WTC11 (cell line): ENCODE results near the gene TKFC. TPM values are rescaled to one million over a fixed set of nuclear protein-coding genes. Genes with fewer than 3 reads are reported as not detected.

Experiments
- ATAC-seq: fragments of 200-7000 bp; cut with Tn5 transposase; 2 replicates; pipeline ENCODE4 v1.10.0; 2021; ENCODE audit warnings: mild to moderate bottlenecking, moderate library complexity
- CTCF ChIA-PET: fragments of 300-600 bp; sonication (Branson Sonifier 250); formaldehyde crosslinking; loops from one replicate; lab custom pipeline; 2021; ENCODE audit warnings: antibody characterized with exemption; lab: Charles Lee
- POLR2A ChIA-PET: fragments of 350-600 bp; sonication (Branson Sonifier 250); formaldehyde crosslinking; loops from one replicate; lab custom pipeline; 2021; ENCODE audit warnings: antibody characterized with exemption; lab: Charles Lee
- DNase-seq: peaks from one replicate; pipeline ENCODE4 v3.0.0; 2021; ENCODE audit warnings: low spot score
- H3K27ac Mint-ChIP-seq: 2 replicates; pipeline ENCODE4 v1.8.0; 2021; ENCODE audit warnings: mixed read lengths
- H3K27me3 Mint-ChIP-seq: 2 replicates; pipeline ENCODE4 v1.8.0; 2021; ENCODE audit warnings: low read depth, mild to moderate bottlenecking, moderate library complexity, mixed read lengths
- H3K36me3 Mint-ChIP-seq: 2 replicates; pipeline ENCODE4 v1.8.0; 2021; ENCODE audit warnings: mixed read lengths
- H3K4me1 Mint-ChIP-seq: 2 replicates; pipeline ENCODE4 v1.8.0; 2022; ENCODE audit warnings: mixed read lengths
- H3K4me3 Mint-ChIP-seq: 2 replicates; pipeline ENCODE4 v1.8.0; 2021; ENCODE audit warnings: mild to moderate bottlenecking, moderate library complexity, mixed read lengths
- H3K9me3 Mint-ChIP-seq: 2 replicates; pipeline ENCODE4 v1.8.0; 2021; ENCODE audit warnings: mixed read lengths
- ESRRA ChIP-seq: sonication (generic); formaldehyde crosslinking; IDR thresholded peaks from 2 replicates; pipeline ENCODE4 v1.8.1; 2022; ENCODE audit warnings: mild to moderate bottlenecking, missing genetic modification reagents, borderline replicate concordance
- GTF2I ChIP-seq: fragments of 250-450 bp; sonication (Bioruptor Pico); conservative IDR thresholded peaks from 2 replicates; pipeline ENCODE4 v1.4.0; 2021; ENCODE audit warnings: mild to moderate bottlenecking
- MYBL2 ChIP-seq: sonication (generic); formaldehyde crosslinking; IDR thresholded peaks from 2 replicates; pipeline ENCODE4 v1.8.1; 2023; ENCODE audit warnings: mild to moderate bottlenecking, moderate library complexity, missing genetic modification reagents
- NFATC4 ChIP-seq: fragments of 250-450 bp; sonication (Bioruptor Pico); IDR thresholded peaks from 2 replicates; pipeline ENCODE4 v1.9.0; 2021; ENCODE audit warnings: mild to moderate bottlenecking
- NFYB ChIP-seq: sonication (generic); formaldehyde crosslinking; conservative IDR thresholded peaks from 2 replicates; pipeline ENCODE4 v1.8.0; 2022; ENCODE audit warnings: low read depth, missing genetic modification reagents
- NR2C2 ChIP-seq: sonication (generic); formaldehyde crosslinking; IDR thresholded peaks from 2 replicates; pipeline ENCODE4 v1.8.0; 2022; ENCODE audit warnings: mild to moderate bottlenecking, missing genetic modification reagents
- NR3C1 ChIP-seq: sonication (generic); formaldehyde crosslinking; conservative IDR thresholded peaks from 2 replicates; pipeline ENCODE4 v1.8.1; 2023; ENCODE audit warnings: low read depth, mild to moderate bottlenecking, missing genetic modification reagents
- PRRX2 ChIP-seq: fragments of 250-450 bp; sonication (Bioruptor Pico); IDR thresholded peaks from 2 replicates; pipeline ENCODE4 v1.8.0; 2021; ENCODE audit warnings: mild to moderate bottlenecking
- TCF7 ChIP-seq: sonication (generic); formaldehyde crosslinking; IDR thresholded peaks from 2 replicates; pipeline ENCODE4 v1.8.0; 2022; ENCODE audit warnings: mild to moderate bottlenecking, low read depth, missing genetic modification reagents, moderate library complexity
- TEAD4 ChIP-seq: sonication (generic); formaldehyde crosslinking; IDR thresholded peaks from 2 replicates; pipeline ENCODE4 v1.8.0; 2022; ENCODE audit warnings: mild to moderate bottlenecking, missing genetic modification reagents
- ZNF121 ChIP-seq: sonication (generic); formaldehyde crosslinking; IDR thresholded peaks from 2 replicates; pipeline ENCODE4 v1.8.0; 2023; ENCODE audit warnings: missing genetic modification reagents
- ZNF317 ChIP-seq: sonication (generic); formaldehyde crosslinking; IDR thresholded peaks from 2 replicates; pipeline ENCODE4 v1.8.1; 2023; ENCODE audit warnings: low read depth, mild to moderate bottlenecking, moderate library complexity, missing genetic modification reagents, borderline replicate concordance
- ZNF396 ChIP-seq: fragments of 250-450 bp; sonication (Bioruptor Pico); IDR thresholded peaks from 2 replicates; pipeline ENCODE4 v1.8.0; 2021; ENCODE audit warnings: mild to moderate bottlenecking, moderate library complexity, borderline replicate concordance
- total RNA-seq: library from RNA; stranded (reverse); gene quantifications from 3 replicates; pipeline ENCODE4 v1.2.3, GENCODE V29; 2021
- TF ChIP-seq, protein P1 (sequence below): sonication (generic); formaldehyde crosslinking; IDR thresholded peaks from 2 replicates; pipeline ENCODE4 v1.8.1; 2022; ENCODE audit warnings: low read depth, mild to moderate bottlenecking, moderate library complexity, missing genetic modification reagents, borderline replicate concordance
- TF ChIP-seq, protein P2 (sequence below): sonication (generic); formaldehyde crosslinking; IDR thresholded peaks from 2 replicates; pipeline ENCODE4 v1.8.0; 2022; ENCODE audit warnings: mild to moderate bottlenecking, missing genetic modification reagents
- TF ChIP-seq, protein P3 (sequence below): sonication (generic); formaldehyde crosslinking; IDR thresholded peaks from 2 replicates; pipeline ENCODE4 v1.8.0; 2023; ENCODE audit warnings: mild to moderate bottlenecking, missing genetic modification reagents
- TF ChIP-seq, protein P4 (sequence below): sonication (generic); formaldehyde crosslinking; IDR thresholded peaks from 2 replicates; pipeline ENCODE4 v1.8.0; 2022; ENCODE audit warnings: missing genetic modification reagents
- TF ChIP-seq, protein P5 (sequence below): sonication (generic); formaldehyde crosslinking; IDR thresholded peaks from 2 replicates; pipeline ENCODE4 v1.8.1; 2023; ENCODE audit warnings: mild to moderate bottlenecking, missing genetic modification reagents, borderline replicate concordance
- TF ChIP-seq, protein P6 (sequence below): sonication (generic); formaldehyde crosslinking; IDR thresholded peaks from 2 replicates; pipeline ENCODE4 v1.8.0; 2023; ENCODE audit warnings: missing genetic modification reagents

TKFC gene
- total RNA-seq, 1 experiment from 2014 or later = 86.8 TPM

DNA sequence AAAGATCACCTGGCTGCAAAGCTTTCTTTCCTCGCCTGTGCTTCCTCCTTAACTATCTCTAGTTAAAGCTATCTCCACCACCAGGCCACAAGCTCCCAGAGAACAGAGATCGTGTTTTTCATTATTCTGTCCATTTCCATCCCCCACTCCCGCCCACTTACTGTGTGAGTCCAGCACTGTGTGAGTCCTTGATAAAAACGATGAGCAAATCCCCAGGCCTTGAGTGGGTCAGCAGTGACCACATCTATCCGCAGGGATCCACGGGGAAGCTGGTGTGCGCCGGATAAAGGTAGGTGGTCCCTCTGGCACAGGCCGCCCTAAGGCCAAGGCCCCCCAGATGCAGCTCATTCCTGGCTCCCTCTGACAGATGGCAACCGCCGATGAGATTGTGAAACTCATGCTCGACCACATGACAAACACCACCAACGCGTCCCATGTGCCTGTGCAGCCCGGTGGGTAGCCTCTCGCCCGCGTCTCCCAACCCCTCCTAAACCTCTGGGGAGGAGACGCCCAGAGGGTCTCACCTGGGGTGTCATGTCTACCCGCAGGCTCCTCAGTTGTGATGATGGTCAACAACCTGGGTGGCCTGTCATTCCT lies 9.3 kb downstream of the TKFC start:
- ATAC-seq (no peak), DNase-seq (no peak)
- Mint-ChIP-seq H3K36me3 (peaks cover 10% of the 10 kb centered on the region; the same call in 1 of the 2 replicates), H3K27ac (no peak overlapping the region), H3K9me3 (no peaks in the 10 kb centered on the region), H3K27me3 (no peaks in the 10 kb centered on the region), H3K4me1 (no peaks in the 10 kb centered on the region), H3K4me3 (no peak overlapping the region)
- POLR2A ChIA-PET = no interaction called here
- CTCF ChIA-PET = interaction anchor here (0.5 to 1.0 kb wide), 2 partner anchors 40 to 43 kb away, joined by 4 to 6 read pairs; no protein-coding TSS in a partner anchor
- TF ChIP-seq PRRX2 (no peak), NFYB (CRISPR knock-in tag) (no peak), NFATC4 (no peak), TCF7 (CRISPR knock-in tag) (no peak)
- TF ChIP-seq, protein P1, sequence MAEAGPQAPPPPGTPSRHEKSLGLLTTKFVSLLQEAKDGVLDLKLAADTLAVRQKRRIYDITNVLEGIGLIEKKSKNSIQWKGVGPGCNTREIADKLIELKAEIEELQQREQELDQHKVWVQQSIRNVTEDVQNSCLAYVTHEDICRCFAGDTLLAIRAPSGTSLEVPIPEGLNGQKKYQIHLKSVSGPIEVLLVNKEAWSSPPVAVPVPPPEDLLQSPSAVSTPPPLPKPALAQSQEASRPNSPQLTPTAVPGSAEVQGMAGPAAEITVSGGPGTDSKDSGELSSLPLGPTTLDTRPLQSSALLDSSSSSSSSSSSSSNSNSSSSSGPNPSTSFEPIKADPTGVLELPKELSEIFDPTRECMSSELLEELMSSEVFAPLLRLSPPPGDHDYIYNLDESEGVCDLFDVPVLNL (CRISPR knock-in tag) = no peak

DNA sequence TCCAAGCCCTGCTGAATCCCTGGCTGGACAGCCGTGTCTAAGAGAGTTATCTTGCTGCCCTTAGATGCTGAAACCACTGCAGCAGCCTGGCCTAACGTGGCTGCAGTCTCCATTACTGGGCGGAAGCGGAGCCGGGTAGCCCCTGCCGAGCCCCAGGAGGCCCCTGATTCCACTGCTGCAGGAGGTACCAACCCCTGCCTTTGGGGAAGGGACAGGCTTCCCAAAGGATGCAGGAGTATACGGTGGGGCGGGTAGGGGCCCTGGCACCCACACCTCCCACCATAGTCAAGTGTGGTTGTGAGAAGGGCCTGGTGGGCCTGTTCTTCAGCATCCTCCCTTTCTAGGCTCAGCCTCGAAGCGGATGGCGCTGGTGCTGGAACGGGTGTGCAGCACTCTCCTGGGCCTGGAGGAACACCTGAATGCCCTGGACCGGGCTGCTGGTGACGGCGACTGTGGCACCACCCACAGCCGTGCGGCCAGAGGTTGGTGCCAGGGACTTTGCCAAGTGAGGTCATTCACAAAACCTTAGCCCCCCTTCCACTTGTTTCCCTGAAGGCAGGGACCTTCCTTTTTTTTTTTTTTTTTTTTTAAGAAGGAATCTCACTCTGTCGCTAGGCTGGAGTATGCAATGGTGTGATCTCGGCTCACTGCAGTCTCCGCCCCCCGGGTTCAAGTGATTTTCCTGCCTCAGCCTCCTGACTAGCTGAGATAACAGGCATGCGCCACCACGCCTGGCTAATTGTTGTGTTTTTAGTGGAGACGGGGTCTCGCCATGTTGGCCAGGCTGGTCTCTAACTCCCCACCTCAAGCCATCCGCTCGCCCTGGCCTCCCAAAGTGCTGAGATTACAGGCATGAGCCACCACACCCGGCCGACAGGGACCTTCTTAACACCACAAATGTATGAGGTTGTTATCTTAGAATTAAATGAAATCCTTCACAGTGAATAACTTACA lies 11.0 kb downstream of the TKFC start:
- ChIA-PET POLR2A (no interaction called here), CTCF (interaction anchor here (0.6 to 0.9 kb wide), 2 partner anchors 8 to 108 kb away, joined by 3 read pairs; no protein-coding TSS in a partner anchor)
- H3K4me1 Mint-ChIP-seq = no peaks in the 10 kb centered on the region
- ATAC-seq (no peak), DNase-seq (no peak)
- TF ChIP-seq, protein P2, sequence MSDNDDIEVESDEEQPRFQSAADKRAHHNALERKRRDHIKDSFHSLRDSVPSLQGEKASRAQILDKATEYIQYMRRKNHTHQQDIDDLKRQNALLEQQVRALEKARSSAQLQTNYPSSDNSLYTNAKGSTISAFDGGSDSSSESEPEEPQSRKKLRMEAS (CRISPR knock-in tag) = no peak
- no peak for TF ChIP-seq GTF2I (CRISPR knock-in tag)
- TF ChIP-seq ZNF121 (CRISPR knock-in tag) = no peak
- TF ChIP-seq NR3C1 (CRISPR knock-in tag) = no peak
- no peak for TF ChIP-seq TEAD4 (CRISPR knock-in tag)
- TF ChIP-seq, protein P3, sequence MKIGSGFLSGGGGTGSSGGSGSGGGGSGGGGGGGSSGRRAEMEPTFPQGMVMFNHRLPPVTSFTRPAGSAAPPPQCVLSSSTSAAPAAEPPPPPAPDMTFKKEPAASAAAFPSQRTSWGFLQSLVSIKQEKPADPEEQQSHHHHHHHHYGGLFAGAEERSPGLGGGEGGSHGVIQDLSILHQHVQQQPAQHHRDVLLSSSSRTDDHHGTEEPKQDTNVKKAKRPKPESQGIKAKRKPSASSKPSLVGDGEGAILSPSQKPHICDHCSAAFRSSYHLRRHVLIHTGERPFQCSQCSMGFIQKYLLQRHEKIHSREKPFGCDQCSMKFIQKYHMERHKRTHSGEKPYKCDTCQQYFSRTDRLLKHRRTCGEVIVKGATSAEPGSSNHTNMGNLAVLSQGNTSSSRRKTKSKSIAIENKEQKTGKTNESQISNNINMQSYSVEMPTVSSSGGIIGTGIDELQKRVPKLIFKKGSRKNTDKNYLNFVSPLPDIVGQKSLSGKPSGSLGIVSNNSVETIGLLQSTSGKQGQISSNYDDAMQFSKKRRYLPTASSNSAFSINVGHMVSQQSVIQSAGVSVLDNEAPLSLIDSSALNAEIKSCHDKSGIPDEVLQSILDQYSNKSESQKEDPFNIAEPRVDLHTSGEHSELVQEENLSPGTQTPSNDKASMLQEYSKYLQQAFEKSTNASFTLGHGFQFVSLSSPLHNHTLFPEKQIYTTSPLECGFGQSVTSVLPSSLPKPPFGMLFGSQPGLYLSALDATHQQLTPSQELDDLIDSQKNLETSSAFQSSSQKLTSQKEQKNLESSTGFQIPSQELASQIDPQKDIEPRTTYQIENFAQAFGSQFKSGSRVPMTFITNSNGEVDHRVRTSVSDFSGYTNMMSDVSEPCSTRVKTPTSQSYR (CRISPR knock-in tag) = no peak
- no peak for TF ChIP-seq PRRX2
- TF ChIP-seq MYBL2 = no peak
- TF ChIP-seq ESRRA (CRISPR knock-in tag) = no peak
- TF ChIP-seq, protein P4, sequence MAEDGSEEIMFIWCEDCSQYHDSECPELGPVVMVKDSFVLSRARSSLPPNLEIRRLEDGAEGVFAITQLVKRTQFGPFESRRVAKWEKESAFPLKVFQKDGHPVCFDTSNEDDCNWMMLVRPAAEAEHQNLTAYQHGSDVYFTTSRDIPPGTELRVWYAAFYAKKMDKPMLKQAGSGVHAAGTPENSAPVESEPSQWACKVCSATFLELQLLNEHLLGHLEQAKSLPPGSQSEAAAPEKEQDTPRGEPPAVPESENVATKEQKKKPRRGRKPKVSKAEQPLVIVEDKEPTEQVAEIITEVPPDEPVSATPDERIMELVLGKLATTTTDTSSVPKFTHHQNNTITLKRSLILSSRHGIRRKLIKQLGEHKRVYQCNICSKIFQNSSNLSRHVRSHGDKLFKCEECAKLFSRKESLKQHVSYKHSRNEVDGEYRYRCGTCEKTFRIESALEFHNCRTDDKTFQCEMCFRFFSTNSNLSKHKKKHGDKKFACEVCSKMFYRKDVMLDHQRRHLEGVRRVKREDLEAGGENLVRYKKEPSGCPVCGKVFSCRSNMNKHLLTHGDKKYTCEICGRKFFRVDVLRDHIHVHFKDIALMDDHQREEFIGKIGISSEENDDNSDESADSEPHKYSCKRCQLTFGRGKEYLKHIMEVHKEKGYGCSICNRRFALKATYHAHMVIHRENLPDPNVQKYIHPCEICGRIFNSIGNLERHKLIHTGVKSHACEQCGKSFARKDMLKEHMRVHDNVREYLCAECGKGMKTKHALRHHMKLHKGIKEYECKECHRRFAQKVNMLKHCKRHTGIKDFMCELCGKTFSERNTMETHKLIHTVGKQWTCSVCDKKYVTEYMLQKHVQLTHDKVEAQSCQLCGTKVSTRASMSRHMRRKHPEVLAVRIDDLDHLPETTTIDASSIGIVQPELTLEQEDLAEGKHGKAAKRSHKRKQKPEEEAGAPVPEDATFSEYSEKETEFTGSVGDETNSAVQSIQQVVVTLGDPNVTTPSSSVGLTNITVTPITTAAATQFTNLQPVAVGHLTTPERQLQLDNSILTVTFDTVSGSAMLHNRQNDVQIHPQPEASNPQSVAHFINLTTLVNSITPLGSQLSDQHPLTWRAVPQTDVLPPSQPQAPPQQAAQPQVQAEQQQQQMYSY = no peak
- TF ChIP-seq, protein P5, sequence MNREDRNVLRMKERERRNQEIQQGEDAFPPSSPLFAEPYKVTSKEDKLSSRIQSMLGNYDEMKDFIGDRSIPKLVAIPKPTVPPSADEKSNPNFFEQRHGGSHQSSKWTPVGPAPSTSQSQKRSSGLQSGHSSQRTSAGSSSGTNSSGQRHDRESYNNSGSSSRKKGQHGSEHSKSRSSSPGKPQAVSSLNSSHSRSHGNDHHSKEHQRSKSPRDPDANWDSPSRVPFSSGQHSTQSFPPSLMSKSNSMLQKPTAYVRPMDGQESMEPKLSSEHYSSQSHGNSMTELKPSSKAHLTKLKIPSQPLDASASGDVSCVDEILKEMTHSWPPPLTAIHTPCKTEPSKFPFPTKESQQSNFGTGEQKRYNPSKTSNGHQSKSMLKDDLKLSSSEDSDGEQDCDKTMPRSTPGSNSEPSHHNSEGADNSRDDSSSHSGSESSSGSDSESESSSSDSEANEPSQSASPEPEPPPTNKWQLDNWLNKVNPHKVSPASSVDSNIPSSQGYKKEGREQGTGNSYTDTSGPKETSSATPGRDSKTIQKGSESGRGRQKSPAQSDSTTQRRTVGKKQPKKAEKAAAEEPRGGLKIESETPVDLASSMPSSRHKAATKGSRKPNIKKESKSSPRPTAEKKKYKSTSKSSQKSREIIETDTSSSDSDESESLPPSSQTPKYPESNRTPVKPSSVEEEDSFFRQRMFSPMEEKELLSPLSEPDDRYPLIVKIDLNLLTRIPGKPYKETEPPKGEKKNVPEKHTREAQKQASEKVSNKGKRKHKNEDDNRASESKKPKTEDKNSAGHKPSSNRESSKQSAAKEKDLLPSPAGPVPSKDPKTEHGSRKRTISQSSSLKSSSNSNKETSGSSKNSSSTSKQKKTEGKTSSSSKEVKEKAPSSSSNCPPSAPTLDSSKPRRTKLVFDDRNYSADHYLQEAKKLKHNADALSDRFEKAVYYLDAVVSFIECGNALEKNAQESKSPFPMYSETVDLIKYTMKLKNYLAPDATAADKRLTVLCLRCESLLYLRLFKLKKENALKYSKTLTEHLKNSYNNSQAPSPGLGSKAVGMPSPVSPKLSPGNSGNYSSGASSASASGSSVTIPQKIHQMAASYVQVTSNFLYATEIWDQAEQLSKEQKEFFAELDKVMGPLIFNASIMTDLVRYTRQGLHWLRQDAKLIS (CRISPR knock-in tag) = no peak
- TF ChIP-seq ZNF396 (CRISPR knock-in tag) = no peak
- no peak for TF ChIP-seq ZNF317 (CRISPR knock-in tag)
- TF ChIP-seq NR2C2 (CRISPR knock-in tag) = no peak
- TF ChIP-seq, protein P6, sequence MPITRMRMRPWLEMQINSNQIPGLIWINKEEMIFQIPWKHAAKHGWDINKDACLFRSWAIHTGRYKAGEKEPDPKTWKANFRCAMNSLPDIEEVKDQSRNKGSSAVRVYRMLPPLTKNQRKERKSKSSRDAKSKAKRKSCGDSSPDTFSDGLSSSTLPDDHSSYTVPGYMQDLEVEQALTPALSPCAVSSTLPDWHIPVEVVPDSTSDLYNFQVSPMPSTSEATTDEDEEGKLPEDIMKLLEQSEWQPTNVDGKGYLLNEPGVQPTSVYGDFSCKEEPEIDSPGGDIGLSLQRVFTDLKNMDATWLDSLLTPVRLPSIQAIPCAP (CRISPR knock-in tag) = no peak
- no peak overlapping the region; the same call in 1 of the 2 replicates for H3K27ac Mint-ChIP-seq
- H3K27me3 Mint-ChIP-seq = no peaks in the 10 kb centered on the region
- peaks cover 7% of the 10 kb centered on the region; the same call in 1 of the 2 replicates for H3K36me3 Mint-ChIP-seq
- H3K9me3 Mint-ChIP-seq = no peaks in the 10 kb centered on the region
- H3K4me3 Mint-ChIP-seq = no peak overlapping the region
